ENCODE results near the gene MT2A.
"Not testable (repeated sequence)": the region's sequence is repeated elsewhere in the genome, so short reads cannot be mapped to it uniquely, and the experiment has no call there.

Gene MT2A

DNA sequence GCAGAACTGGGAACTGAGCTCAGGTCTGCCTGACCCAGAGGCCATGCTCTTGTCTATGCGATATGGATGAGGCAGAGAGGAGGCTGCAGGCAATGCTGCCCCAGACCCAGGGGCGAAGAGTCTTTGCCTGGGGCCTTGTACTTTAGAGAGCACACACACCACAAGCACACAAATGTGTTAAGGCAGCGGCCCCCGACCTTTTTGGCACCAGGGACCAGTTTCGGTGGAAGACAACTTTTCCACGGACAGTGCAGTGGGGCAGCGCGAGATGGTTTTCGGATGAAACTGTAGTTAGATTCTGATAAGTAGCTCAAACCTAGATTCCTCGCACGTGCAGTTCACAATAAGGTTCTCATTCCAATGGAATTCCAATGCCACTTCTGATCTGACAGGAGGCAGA is 36.9 kb upstream of the MT2A start:
- no peak overlapping the region for H3K4me3 ChIP-seq (replicated peaks in 1 of 2; ENCODE audit: low read depth in 2 of 2, low read length in 2 of 2)
- DNase-seq (ENCODE audit: low read depth in 2 of 2) = no peak
- TF ChIP-seq, protein P1, sequence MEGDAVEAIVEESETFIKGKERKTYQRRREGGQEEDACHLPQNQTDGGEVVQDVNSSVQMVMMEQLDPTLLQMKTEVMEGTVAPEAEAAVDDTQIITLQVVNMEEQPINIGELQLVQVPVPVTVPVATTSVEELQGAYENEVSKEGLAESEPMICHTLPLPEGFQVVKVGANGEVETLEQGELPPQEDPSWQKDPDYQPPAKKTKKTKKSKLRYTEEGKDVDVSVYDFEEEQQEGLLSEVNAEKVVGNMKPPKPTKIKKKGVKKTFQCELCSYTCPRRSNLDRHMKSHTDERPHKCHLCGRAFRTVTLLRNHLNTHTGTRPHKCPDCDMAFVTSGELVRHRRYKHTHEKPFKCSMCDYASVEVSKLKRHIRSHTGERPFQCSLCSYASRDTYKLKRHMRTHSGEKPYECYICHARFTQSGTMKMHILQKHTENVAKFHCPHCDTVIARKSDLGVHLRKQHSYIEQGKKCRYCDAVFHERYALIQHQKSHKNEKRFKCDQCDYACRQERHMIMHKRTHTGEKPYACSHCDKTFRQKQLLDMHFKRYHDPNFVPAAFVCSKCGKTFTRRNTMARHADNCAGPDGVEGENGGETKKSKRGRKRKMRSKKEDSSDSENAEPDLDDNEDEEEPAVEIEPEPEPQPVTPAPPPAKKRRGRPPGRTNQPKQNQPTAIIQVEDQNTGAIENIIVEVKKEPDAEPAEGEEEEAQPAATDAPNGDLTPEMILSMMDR (IDR thresholded peaks at IDR 0.05; ENCODE audit: low read depth, low read length) = no peak

DNA sequence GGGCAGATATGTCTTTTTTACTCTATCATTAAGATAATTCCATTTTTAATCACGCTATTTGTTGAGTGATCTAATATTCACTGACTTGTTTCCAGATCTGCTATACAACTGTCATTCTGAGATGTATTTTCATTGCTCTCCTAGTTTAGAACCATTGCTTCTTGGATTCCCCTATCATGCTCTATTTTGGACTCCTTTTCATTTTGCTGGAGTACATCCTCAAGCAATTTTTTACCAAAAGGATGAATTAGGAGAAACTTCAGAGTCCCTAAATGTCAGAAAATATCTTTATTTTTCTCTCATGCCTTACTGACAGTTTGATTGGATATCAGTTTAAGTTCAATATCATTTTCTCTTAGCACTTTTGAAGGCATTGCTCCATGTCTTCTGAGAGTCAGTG is 33.8 kb upstream of the MT2A start:
- TF ChIP-seq, protein P1 (IDR thresholded peaks at IDR 0.05; ENCODE audit: low read depth, low read length) = no peak
- no peak for DNase-seq (ENCODE audit: low read depth in 2 of 2)
- H3K4me3 ChIP-seq (replicated peaks in 1 of 2; ENCODE audit: low read depth in 2 of 2, low read length in 2 of 2) = no peak overlapping the region

DNA sequence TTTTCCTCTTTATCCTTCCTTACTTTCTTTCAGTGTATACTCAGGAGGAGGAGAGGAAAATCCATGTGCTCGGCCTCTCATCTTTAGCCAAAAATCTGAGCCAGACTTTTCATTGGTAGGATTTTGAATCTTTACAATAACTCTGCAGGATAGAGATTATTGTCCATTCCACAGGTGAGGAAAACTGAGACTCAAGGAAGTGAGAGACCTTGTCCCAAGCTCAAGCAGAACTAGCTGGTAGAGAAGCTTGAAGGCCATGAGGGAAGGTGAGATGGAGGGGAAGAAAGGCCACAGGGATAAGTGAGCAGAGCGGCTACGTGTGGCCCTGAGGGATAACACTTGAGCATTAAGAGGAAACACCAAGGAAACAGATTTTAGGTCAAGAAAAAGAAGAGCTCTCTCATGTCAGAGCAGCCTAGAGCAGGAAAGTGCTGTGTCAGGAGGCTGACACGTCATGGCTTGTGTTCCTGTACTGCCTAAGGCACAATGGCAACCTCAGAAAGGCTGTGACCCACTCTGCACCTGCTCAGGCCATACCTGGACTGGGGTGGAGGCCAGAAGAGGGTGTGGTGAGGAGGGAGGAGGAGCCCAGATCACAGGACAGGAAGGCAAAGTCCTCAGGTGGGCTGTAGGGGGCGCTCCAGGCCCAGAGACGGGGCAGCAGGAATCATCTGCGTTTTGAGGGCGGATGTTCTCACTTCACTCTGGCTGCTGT is 31.6 kb upstream of the MT2A start:
- DNase-seq (ENCODE audit: low read depth in 2 of 2) = peak; percentile 71 to 75
- TF ChIP-seq, protein P1 (IDR thresholded peaks at IDR 0.05; ENCODE audit: low read depth, low read length) = peak; percentile 84
- H3K4me3 ChIP-seq (replicated peaks in 1 of 2; ENCODE audit: low read depth in 2 of 2, low read length in 2 of 2) = no peak overlapping the region

DNA sequence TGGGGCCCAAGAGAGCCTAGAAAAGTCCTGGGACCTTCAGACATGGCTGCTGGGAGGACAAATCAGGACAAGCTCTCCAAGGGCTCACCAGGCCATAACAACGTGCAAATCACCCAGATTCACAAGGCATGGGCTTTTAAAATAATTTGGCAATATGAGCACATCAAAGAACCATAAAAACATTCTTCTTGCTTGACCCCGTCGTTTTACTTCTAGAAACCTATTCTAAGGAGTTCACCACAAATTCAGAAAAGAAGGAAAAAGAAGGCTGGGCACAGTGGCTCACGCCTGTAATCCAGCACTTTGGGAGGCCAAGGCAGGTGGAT is 31.1 kb upstream of the MT2A start:
- no peak for DNase-seq (ENCODE audit: low read depth in 2 of 2)
- TF ChIP-seq, protein P1 (IDR thresholded peaks at IDR 0.05; ENCODE audit: low read depth, low read length) = no peak
- no peak overlapping the region for H3K4me3 ChIP-seq (replicated peaks in 1 of 2; ENCODE audit: low read depth in 2 of 2, low read length in 2 of 2)

DNA sequence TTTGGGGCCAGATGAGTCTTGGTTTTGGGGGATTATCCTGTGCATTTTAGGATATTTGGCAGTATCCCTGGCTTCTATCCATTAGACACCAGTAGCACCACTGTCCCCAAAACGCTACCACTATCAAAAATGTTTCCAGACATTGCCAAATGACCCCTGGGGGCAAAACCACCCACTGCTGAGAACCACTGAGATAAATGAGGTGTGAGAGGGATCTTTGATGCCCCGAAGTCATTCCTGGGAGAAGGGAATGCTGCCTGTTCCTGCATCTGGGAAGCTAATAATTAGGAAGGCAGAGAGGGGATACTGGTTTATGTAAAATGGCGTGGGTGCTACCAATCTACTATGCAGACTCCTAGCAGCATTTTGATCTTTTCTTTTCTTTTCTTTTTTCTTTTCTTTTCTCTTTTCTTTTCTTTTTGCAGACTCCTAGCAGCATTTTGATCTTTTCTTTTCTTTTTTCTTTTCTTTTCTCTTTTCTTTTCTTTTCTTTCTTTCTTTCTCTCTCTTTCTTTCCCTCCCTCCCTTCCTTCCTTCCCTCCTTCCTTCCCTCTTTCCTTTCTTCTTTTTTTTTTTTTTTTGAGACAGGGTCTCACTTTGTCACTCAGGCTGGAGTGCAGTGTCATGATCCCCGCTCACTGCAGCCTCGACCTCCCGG is 27.9 kb upstream of the MT2A start:
- TF ChIP-seq, protein P1 (IDR thresholded peaks at IDR 0.05; ENCODE audit: low read depth, low read length) = no peak
- H3K4me3 ChIP-seq (replicated peaks in 1 of 2; ENCODE audit: low read depth in 2 of 2, low read length in 2 of 2) = no peak overlapping the region
- DNase-seq (ENCODE audit: low read depth in 2 of 2) = no peak

DNA sequence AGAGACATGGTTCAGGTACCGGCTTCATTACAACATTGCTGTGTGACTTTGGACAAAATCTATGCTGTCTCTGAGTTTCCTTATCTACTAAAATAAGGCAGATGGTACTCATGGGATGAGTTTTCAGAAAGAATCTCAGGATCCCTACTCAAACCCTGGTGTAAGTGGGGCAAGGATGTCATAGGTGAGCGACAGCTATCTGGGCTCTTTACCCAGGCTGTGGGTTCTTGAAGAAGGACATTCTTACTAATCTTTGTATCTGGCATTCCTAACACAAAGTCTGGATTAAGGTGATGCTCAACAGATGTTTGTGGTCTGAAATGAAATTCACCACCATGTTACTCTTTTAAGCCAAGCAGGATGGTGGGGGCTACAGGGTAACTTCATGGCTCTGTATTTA is 25.5 kb upstream of the MT2A start:
- H3K4me3 ChIP-seq (replicated peaks in 1 of 2; ENCODE audit: low read depth in 2 of 2, low read length in 2 of 2); DNase-seq (ENCODE audit: low read depth in 2 of 2): not testable (repeated sequence)

DNA sequence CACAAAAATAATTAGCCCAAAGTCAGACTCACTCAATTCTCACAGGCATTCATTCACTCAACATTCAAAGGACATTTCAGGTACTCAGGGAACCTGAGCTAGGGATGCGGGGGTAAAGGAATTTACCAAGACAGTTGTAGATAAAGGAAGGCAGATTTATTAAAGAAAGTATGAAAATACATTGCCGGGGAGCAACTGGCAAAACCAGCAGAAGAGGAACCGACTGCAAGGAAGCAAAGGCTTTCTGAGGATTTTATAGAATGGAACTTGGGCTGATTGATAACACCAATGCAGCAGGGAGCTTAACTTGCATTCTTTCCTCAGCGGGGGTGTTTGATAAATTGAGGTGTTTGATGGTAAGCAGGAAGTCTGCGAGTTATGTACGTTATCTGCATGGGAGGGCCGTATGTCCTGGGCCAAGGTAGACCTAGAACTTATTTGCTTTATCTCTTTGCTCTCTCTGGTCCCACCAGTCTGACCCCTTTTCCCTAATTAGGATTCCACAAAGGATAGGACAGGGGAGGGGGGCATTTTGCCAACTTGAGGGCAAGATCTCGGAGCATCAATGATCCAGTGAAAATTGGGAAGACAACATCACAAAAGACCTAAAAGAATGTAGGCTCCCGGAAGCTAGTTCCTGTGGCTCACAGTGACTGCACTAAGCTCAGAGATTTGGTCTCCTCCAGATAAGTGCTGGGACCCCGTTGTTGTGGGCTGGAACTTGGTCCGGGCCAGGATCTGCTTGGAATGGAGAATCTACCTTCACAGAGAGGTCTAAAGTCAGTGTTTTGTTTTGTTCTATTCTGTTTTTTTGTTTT is 24.8 kb upstream of the MT2A start:
- TF ChIP-seq, protein P1 (IDR thresholded peaks at IDR 0.05; ENCODE audit: low read depth, low read length) = no peak
- no peak for DNase-seq (ENCODE audit: low read depth in 2 of 2)
- H3K4me3 ChIP-seq (replicated peaks in 1 of 2; ENCODE audit: low read depth in 2 of 2, low read length in 2 of 2) = no peak overlapping the region

Data from cardiac fibroblast (primary cell).